GM19023 (cell line): ENCODE measurements around the gene CDH13.

Experiments
- ATAC-seq: cut with Tn5 transposase; IDR thresholded peaks from one replicate; pipeline ENCODE4 v1.9.1; 2021; ENCODE audit warnings: mild to moderate bottlenecking, moderate library complexity; ENCODE audit not compliant: unreplicated experiment

The CDH13 gene

DNA sequence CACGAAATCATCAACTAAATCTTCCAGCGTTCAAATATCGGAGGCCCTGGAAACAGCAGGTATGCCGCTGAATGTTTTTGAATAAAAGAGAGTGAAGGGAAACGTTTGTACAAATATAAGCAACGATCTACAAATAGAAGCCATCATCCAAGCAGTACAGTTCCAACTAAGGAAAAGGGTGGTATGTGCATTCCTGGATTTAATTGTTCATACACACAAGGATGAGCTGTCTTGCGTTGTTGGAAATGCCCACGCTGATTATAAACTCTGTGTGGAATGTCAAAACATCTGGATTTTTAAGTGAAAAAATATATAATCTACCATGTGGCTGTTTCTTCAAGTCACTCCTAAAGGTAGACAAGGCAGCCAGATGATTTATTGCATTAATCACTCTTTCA, 989.2 kb downstream of the CDH13 start:
- ATAC-seq, result no peak

DNA sequence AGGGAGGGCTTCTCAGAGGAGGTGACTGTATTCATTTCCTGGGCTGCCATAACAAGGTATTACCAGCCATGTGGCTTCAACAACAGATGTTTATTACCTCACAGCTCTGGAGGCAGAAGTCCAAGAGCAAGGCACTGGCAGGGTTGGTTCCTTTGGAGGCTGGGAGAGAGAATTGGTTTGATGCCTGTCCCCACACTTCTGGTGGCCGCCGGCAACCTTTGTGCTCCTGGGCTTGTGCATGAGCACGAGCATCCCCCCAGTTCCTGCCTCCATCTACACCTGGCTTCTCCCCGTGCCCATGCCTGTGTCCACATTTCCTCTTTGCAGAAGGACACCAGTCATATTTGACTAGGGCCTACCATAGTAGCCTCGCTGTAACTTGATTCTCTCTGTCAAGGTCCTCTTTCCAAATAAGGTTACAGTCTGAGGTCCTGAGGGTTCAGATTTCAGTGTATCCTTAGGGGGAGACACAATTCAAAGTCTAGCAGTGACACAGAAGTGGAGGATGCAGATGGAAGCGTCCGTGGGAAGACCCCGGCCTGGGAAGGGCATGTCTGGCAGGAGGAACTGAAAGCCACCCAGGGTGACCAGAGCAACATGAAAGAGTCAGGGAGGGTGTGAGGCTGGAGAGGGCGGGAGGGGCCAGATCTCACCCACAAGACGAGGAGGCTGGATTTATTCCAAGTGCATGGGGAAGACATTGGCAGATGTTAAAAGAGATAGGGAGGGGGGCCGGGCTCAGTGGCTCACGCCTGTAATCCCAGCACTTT, 992.8 kb downstream of the CDH13 start:
- ATAC-seq, result no peak

DNA sequence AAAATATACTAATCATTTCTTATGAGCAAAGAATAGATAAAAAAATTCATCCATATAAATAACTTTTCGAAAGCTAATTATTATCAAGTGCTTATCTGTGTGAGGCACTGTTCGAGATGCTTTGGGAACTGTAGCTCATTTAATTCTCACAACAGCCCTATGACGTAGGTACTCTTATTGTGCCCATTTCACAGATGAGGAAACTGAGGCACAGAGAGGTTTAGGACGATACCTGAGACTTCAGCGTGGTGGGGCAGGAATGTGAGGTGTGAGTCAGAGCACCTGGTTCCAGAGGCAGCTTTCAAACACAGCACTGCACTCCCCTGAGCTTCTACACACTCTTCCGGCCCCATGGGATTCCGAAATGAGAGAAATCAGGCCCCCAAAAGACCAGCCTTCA, 995.2 kb downstream of the CDH13 start:
- no peak for ATAC-seq

GRCh38 chr16:83623091-83623730, 996.4 kb downstream of the CDH13 start:
- ATAC-seq, result no peak

- ATAC-seq, result no peak
Measured at GRCh38 chr16:83623892-83624291, 997.1 kb downstream of the CDH13 start.

GRCh38 chr16:83624429-83625120, 997.8 kb downstream of the CDH13 start:
- ATAC-seq, result no peak

DNA sequence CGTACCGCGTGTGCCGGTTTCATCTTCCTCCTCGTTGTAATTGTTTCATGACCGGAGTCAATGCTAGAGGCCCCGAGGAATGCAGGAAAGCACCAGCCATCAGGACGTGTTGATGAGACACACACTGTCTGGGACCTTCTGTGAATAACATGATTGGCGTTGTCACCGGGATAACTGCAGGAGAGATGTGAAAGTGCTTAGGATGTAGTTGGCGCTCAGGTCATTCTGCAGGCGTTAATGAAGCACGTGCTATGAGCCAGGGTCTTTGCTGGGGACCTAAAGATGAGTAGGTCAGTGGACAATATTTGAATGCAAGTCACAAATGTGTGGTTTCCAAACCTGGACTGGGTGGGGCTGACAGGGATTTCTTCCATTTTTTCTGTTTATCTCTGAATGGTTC, 999.4 kb downstream of the CDH13 start:
- no peak for ATAC-seq

GRCh38 chr16:83626676-83627075, 999.9 kb downstream of the CDH13 start:
- ATAC-seq, result no peak

DNA sequence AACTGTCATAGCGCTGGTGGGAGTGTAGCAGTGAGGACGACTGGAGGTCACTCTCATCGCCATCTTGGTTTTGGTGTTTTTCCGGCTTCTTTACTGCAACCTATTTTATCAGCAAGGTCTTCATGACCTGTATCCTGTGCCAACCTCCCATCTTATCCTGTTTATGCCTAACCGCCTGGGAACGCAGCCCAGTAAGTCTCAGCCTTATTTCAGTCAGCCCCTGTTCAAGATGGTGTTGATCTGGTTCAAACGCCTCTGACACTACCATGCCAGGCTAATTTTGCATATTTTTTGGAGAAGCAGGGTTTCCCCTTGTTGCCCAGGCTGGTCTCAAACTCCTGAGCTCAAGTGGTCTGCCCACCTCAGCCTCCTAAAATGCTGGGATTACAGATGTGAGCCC, 1001.2 kb downstream of the CDH13 start:
- no peak for ATAC-seq

DNA sequence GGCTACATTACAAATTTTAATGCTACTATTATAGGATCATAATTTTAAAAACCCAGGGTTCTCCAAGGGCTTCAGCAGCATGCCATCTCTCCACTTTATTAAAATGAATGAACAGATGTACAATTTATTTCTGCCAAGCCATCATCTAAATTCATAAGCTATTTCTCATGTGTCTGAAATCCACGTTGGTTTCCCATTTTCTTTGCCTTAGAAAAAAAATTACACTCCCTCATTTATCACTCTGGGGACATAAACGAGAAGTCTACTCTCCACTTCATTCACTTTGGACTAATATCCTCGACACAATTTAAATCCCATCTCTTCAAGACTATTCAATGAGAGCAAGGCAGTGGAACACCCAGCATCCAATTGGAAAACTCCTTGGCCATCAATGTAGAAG, 1002.7 kb downstream of the CDH13 start:
- ATAC-seq, result no peak

DNA sequence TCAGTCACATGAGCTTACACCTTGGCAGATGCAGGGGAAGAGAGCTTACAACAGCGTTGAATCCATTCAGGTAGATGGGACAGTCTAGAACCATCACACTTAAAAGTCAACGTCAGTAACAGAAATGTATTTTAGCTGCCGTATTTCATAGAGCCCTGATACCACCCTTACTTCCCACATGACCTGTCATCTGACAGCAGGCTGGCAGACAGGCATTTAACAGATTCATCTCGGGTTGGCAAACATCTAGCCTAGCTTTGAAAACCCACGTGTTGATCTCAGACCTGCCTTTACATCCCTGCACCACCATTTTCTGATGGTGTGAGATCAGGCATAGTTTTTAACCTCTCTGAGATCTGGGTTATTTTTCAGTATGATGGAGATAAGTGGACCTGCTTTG, 1003.1 kb downstream of the CDH13 start:
- ATAC-seq, result no peak

GRCh38 chr16:83630979-83631378, 1004.2 kb downstream of the CDH13 start:
- ATAC-seq, result no peak

GRCh38 chr16:83633286-83633685, 1006.5 kb downstream of the CDH13 start:
- ATAC-seq, result no peak

DNA sequence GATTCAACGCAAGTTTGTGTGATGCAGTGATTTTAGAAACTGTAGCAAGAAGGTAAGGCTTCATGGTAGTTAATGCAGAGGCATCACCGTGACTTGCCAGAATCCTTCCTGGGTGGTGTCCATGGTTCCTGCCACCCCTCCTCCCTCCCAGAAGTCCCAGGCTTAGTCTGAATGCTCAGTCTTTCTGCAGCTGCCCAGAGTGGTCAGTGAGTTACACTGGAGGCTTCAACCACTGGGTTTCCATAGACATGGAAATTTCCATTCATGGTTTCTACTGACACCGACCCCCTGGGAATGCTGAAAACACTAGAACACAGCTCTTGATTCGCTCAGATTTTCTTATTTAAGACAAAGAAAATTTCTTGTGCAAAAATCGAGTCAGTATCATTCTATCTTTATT, 1021.6 kb downstream of the CDH13 start:
- no peak for ATAC-seq

DNA sequence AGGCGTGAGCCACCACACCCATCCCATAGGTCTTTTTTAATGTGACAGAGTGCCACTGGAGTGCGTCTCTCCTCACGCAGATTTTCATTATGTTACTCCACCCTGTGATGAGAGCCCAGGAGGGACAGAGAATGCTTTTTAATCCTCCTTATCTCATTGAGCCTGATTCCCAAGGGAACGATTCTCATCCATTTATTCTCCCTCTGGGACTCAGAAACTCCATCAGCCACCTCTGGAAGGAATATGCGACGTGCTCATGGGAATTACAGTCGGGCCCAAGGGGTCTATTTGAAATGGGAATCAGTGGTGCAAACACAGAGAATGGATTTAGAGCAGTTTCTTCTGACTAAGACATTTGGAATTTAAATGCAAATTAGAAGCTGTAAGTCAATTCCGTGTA, 1025.1 kb downstream of the CDH13 start:
- no peak for ATAC-seq

DNA sequence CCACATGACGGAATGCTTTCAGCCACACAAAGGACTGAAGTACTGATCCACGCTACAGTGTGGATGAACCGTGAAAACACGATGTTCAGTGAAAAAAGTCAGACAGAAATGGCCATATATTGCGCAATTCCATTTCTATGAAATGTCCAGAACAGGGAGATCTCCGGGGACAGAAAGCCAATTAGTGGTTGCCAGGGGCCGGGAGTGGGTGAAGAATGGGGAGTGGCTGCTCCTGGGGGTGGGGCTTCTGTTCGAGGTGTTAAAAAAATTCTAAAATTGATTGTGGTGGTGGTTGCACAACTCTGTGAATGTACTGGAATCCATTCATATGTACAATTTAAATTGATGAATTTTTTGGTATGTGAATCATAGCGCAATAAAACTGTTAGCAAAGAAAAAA, 1026.2 kb downstream of the CDH13 start:
- ATAC-seq, result no peak

- ATAC-seq, result no peak
Measured at GRCh38 chr16:83653785-83654184, 1027.0 kb downstream of the CDH13 start.

DNA sequence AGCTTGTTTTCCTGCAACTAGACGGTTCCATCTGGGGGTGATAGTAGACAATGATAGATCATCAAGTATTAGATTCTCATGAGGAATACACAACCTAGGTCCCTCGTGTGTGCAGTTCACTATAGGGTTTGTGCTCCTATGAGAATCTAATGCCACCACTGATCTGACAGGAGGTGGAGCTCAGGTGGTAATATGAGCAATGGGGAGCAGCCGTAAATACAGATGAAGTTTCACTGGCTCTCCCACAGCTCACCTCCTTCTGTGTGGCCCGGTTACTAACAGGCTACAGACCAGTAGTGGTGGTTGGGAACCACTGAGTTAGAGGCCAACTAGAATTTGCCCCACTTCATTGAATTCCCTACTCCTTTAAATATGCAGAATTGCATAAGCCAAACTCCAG, 1033.5 kb downstream of the CDH13 start:
- ATAC-seq, result no peak

DNA sequence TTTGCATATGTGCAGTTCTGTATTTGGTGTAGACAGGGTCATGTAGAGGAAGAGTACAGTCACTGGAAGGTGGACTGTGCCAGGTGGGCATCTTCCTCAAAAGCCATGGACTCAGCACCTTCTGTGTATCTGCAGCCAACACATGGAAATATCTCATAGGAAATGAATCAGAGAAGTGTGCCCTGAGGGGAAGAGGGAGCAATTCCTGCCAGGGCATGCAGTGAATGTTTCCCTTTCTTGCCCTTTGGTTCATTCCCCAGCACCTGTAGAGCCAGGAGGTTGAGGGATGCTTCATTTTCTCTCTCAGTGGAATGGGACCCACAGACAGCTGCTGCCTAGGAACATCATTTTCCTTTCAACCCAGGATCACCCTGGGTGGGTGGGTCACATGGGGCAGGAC, 1034.9 kb downstream of the CDH13 start:
- ATAC-seq, result no peak

GRCh38 chr16:83666449-83666848, 1039.7 kb downstream of the CDH13 start:
- no peak for ATAC-seq

- ATAC-seq, result no peak
Measured at GRCh38 chr16:83669456-83669855, 1042.7 kb downstream of the CDH13 start.

GRCh38 chr16:83674931-83675535, 1048.3 kb downstream of the CDH13 start:
- ATAC-seq, result no peak
